COLO829 (cell line): Measurements from ENCODE around the gene PTH1R.

Experiments used
- DNase-seq: peaks from one replicate; pipeline ENCODE4 v3.0.0; 2012; ENCODE audit warnings: low spot score

Gene PTH1R

DNA sequence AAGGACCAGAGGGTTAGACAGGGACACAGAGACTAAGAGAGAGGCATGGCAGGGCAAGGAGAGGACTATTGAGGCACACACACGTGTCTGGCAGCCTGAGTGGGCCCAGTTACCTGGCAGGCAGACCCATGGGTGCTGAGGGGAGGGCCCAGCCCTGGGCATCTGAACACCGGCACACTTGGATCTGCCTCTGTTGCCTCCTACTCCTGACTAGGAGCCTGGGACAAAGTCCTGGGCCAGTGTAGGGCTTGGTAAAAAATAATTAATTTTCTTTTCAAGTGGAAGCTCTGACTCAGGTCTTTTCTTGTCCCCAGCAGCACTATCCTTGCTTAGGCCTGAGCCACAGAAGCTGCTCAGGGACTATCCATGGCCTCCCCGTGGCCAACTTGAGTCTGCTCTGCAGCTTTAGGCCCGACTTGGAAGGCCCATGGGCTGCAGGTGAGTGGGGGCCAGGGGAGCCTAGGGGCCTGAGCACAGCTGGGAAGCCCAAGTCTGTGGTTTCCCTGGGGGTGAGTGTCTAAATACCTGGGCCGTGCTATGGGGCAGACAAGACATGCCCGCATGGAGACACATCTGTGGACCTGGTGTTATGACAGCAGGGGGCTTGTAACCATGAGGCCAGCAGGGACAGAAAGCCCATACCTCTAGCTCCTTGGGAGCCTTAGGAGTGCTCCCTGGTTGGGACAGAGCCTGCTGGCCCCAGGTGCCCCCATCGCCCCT, at the start of gene PTH1R:
Gene PTH1R (plus strand): TSS at position 316 of the 720 bp plus-strand sequence. CDS start 5,839 bp downstream, outside the sequence.
- no peak for DNase-seq

DNA sequence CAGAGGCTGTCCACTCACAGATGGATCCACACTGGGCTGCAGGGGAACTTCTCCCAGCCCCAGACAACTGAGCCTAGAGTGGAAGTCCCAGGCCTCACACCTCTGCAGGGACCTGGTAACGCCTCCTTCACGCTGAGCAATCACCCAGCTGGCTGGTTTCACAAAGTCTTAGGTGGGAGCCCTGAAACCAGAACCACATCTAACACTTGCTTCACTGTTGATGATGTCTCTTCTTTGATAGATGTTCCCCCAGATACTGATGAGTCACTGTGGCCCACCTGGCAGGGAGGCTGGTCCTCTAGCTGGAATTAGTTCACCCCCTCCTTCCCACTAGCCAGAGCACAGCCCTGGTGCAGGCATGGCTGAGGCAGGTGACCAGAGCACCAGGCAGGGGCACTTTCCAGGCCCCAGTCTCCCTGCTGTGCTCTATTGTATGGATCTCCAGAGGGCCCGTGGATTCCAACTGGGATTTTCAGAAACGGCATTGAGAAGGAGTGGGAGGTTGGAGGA, 47.8 kb upstream of the PTH1R start:
- no peak for DNase-seq

DNA sequence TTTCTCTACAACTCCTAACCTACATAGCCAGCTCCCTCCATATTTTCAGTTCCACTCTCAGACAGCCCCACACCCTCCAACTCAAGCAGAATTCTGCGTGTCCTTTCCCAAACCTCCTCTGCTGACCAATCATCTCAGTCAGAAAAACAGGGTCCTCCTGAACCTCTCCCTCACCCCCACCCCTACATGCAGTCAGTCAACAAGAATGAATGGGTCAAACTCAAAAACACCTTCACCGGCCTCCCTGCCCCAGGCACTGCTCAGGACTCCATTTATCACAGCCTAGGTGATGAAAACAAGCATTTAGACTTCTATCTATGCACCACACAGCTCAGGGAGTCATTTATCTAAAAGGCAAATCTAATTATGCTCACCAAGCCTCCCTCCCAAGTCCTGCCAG, 46.7 kb upstream of the PTH1R start:
- no peak for DNase-seq

DNA sequence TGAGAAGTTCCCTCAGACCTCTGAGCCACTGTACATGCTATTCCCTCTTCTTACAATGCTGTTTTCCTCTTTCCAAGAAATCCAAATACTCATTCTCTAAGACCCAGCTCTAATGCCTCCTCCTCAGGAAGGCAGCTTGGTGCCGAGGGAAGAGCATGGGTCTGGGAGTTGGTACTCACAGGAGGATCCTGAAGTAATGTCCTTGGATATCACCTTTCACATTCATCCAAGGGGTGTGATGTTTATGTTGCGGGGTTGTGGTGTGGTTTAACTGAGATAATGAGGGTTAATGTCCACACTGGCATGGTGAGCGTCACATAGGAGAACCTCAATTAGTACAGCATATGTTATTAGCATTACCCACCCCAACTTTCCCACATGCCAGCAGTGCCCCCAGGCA, 46.2 kb upstream of the PTH1R start:
- DNase-seq = no peak

DNA sequence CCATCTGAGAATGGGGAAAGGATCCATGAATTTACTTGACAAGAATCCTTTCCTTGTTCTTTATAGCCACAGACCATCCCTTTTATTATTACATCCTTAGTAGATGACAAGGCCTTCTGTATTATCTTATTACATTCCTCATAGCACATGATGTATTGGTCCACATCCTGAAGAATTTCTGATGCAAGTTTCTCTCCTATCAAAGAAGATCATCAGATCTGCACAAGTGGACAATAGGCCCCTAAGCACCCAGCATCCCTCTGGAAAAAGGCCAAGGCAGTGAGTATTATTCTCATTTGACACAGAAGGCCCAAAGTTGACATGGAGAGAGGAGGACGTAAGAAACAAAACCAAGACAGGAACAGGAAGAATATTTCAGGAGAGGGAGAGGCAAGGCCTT, 45.7 kb upstream of the PTH1R start:
- DNase-seq = no peak

DNA sequence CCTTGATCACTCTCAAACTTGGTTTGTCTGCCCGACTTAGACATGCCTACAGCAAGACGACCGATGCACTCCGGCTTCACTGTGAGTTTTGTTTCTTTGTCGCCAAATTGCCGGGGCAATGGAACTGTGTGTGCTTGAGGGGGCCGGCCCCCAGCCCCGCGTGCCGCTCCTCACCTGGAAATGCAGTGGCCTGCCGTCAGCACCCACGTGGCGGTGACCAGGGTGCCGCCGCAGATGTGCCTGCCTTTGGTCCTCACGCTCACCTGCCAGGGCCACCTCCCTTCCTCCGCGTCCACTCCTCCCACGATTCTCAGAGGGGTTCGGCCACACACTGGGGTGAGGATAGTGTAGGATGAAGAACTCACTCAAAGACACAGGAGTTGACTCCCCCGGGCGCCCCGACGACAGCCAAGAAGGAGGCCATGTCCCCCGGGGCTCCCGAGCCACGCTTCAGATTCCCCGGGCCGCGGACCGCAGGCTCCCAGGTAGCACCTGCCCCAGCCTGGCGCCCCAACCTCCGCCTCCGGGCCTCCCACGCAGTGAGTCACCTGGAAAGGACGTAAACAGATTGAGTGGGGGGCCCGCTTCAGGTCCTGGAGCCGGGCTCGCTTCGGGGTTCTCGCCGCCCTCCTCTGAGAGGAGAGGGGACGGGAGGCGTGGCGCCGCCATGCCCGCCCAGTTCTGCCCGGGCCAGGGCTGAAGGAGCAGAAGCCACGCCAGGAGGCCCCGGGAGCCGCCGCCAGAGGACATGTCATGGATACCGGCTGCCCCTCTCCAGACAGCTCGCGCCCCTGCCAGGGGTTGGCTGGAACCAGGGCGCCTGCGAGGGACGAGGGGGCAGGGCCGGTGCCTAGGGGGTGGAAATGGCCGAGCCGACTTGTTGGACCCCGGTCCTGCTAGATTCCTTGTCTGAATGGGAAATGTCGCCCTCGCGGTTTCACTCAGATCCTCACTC, 43.9 kb upstream of the PTH1R start:
- DNase-seq = no peak

DNA sequence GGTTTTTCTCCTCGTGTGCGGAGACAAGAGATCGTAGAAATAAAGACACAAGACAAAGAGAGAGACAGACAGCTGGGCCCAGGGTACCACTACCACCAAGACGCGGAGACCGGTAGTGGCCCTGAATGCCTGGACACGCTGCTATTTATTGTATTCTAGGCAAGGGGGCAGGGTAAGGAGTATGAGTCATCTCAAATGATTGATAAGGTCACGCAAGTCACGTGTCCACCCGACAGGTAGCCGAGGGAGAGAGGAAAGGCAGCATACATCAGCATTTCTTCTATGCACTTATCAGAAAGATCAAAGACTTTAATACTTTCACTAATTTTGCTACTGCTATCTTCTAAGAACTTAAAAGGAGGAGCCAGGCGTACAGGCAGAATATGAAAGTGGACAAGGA, 42.5 kb upstream of the PTH1R start:
- no peak for DNase-seq

DNA sequence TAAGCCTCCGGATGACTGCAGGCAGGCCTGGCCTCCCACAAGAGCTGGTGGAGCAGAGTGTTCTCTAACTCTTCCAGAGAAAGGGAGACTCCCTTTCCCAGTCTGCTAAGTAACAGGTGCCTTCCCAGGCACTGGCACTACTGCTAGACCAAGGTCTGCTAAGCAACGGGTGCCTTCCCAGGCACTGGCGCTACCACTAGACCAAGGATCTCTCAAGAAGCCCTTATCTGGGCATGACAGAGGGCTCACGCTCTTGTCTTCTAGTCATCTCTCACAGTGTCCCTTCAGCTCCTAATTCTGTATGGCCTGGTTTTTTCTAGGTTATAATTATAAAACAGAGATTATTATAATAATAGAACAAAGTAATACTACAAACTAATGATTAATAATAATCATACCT, 42.0 kb upstream of the PTH1R start:
- DNase-seq = no peak

DNA sequence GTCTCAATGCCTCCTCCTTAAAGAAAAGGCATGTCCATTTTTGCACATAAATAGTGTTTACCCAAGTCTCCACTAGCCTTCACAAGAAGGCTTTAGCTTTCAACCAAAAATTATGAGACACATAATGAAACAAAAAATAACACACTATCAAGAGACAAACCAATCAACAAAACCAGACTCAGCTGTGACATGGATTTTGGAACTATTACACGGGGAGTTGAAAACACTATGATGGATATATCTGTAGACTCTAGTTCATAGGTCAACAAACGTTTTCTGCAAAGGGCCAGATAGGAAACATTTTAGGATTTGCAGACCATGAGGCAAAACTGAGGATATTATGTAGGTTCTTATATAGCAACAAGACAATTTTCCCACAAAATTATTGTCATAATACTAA, 39.2 kb upstream of the PTH1R start:
- DNase-seq = no peak

DNA sequence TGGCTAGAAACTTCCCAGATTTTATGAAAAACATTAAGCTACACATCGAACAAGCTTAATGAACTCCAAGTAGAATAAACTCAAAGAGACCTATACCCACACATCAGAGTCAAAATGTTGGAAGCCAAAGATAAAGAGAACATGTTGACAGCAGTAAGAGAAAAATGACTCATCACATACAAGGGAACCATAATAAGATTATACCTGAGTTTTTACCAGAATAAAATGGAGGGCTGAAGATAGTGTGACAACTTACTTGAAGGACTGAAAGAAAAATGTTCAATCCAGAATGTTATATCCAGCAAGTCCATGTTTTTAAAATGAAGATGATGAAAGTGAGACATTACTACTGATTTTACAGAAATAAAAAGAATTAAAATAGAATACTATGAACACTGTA, 37.0 kb upstream of the PTH1R start:
- DNase-seq = no peak

DNA sequence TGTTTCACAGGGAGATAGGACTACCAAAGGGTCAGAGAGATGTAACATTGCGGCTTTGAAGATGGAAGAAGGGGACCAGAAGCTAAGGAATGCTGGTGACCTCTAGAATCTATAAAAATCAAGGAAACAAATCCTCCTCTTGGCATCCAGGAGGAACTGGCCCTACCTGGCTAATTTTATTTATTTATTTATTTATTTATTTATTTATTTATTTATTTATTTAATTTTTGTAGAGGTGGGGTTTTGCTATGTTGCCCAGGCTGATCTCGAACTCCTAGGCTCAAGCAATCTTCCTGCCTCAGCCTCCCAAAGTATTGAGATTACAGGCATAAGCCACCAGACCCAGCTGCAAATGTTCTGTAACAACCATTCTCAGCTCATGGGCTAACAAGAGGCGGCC, 34.0 kb upstream of the PTH1R start:
- DNase-seq = no peak

DNA sequence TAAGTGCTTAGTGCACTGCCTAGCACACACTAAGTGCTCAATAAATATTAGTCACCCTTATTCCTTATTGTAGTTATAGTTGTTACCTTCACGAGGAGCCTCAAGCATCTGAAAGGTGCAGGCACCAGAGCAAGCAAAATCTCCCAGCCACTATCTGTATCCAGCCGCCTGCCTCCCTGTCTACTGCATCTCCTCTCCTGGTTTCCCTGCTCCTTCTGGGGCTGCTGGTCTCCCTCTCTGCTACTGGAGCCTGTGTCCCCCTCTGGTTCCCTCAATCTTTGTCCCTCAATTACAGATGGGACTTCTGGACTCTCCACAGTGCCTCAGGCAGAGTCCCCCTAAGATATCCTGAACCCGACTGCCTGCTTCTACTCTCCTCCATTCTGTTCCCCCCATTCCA, 33.1 kb upstream of the PTH1R start:
- DNase-seq = no peak

DNA sequence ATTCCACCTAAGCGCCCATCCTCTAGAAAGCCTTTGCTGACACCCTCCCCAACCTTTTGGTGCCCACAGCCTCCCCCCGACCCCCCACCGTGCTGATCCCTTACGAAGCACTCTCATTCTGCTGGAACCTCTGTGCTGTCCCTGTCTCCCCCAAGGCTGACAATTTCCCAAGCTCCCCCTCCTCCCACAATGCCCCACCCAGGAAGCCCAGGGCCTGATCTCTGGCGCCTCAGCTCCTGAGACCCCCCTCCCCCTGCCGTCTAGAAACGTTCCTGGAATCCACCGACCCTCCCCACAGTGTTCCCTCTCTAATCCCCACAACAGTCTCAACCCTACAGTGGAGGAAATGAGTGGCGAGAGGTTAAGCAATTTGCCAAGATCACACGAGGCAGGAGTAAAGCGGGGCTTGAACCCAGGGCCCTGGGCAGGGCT, 32.6 kb upstream of the PTH1R start:
- DNase-seq = no peak

DNA sequence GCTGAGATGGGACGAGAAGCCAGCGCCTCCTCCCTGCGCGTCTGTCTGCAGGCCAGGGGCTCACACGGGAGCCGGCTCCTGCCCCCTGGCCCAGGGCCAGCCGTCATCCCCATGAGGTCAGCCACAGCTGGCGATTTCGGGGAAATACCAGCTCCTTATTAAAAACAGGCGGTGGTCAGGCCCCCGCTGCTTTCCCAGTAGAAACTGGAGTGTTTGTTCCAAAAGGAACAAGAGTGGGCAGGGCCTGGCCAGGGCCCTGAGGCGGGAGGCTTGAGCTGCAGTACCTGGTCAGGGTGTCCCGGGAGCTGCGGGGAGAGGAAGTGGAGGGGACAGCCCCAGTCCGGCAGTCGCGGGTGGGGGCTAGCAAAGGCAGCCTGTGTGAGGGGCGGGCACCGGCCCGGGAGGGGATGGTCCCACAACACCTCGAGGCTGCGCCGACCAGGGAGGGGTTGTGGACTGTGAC, 32.1 kb upstream of the PTH1R start:
- DNase-seq = no peak

DNA sequence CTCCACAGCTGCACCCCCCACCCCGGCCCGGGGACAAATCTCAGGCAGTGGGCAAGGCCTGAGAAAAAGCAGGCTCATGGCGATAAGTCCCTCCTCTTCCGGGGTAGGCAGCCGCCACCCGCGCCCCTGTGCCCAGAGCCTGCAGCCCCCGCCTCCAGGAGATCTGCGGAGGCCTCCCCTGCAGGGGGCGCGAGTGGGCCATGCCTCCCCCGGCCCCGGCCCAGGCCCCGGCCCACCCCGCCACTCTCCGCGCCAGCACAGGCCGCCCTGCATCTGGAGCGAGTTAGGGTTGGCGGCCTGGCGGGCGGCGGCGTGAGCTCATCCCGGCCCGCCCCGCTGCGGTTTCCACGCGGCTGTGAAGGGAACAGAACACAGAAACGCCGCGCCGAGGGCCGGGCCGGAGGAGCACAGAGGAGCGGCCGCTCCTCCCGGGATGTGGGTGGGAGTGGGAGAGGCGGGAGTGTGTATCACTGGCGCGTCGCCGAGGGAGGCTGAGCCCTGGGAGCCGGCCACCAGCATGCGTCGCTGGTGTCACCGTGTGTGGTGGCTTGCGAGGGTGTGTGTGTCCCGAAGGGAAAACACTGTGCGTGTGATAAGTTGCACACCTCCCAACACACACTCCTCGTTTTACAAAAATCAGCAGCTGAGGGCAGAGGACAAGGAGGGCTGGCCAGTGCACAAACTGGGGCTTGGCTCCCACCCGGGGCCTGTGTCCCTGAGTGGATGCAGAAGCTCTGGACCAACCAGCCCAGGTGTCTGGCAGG, 31.5 kb upstream of the PTH1R start:
- no peak for DNase-seq

DNA sequence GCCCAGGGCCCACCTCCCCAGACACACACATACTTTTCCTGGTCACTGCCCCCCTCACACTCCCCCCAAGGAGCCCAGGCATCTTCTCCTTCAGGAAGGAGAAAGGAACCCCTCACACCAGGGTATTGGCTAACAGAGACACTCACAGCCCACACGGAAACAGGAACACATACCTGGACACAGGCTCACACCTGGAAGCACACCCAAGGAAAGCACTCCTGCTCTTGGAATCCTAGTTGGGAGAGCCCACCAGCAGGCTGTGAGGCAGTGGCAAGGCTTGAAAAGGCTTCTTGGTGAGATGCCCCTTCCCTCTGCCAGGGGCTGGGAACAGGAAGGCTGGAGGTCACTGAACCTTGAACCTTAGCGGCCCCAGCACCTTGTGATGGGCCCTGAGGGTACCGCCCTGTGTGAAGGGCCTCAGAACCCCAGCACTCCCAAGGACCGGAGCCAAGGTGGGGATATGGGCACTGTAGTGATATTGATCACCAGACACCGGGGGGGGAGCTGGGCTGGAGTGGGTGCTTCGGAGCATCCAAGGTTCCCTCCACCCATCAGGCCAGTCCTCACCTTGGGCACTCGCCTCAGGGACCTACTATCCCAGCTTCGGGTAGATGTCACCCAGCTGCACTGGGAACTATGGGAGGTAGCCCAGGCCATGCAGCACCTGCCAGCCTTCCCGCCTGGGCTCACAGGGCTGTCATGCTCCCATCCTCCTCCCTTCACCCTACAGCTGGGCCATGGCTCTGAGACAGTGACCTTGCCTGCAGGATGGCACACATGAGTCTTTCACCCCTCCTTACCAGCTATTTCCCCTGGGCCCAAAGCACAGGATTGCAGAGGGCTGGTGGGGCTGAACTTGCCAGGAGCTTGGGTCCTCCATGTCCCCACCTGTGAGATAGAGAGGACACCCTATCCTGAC, 30.6 kb upstream of the PTH1R start:
- DNase-seq = no peak

DNA sequence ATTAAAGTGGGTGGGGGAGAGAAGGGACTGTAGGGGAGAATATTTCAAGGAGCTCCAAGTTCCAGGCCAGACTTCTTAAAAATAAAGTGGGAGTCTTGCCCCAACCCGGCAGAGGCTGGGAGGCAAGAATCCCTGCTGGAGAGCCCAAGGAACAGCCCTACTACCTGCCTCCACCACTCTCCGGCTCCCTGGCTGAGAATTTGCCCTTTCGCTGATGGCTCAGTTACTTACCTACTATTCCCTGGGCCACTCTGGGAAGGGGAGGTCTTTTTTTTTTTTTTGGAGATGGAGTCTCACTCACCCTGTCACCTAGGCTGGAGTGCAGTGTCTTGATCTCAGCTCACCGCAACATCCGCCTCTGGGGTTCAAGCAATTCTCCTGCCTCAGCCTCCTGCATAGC, 29.8 kb upstream of the PTH1R start:
- DNase-seq = no peak

DNA sequence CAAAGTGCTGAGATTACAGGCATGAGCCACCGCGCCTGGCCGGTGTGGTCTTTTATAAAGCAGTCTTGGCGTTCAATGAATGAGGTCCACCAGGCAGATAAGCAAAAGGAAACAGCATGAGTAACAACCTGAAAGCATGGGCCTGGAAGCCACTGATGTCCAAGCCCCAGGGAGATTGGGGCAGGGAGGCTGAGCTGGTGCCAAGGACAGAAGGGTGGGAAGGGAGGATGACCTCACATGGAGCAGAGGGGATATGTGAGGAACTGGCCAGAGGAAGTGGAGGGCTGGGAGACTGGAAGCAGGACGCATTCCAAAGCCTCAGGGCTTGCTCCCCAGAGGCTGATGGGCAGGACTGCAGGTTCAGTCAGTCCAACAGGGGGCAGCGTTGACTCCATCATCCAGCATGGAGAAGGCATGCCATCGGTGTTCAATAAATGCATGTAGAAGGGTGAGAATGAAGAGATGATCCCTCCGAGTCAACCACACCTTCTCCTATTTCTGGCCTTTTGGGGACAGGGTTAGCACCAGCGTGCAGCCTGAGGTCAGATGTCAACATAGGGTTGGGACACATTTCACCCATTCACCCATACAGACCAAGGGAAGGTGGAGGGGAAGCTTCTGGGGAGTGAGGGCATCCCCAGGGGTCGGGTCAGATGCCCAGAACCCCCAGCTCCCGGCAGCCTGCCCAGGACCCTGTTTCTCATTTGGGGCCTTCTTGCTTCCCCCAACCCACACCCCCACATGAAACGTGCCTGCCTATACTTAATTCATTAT, 29.1 kb upstream of the PTH1R start:
- DNase-seq = no peak

DNA sequence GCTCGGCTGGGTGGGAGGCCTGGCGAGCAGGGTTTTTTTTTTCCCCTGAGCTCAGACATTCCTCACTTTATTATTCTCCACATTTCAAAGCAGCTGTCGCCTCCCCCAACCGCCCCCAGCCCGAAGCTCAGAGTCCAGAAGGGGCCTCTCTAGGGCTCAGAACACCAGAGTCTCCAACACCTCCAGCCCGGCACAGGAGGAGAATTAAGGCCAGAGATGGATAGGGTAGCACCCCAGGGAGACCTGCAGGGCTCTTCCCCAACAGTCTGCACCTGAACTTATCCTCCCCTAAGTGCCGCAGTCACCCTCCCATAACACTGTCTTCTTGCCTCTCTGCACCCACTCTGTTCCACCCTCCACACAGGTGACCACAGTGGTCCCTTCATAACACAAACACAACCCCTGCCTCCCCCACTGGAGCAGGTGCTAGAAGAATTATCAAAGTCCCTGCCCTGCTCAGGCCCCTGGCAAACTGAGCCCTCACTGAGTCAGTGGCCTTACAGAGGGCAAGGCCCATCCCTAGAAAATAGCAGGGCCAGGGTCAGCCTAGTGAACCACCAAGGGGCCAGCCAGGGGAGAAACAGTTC, 28.4 kb upstream of the PTH1R start:
- no peak for DNase-seq
